HG03439 (cell line): ENCODE results near the gene NHP2.

ENCODE experiments used
- ATAC-seq: cut with Tn5 transposase; IDR thresholded peaks from one replicate; pipeline ENCODE4 v1.9.1; 2021; ENCODE audit warnings: mild to moderate bottlenecking, moderate library complexity; ENCODE audit not compliant: unreplicated experiment

Gene NHP2

DNA sequence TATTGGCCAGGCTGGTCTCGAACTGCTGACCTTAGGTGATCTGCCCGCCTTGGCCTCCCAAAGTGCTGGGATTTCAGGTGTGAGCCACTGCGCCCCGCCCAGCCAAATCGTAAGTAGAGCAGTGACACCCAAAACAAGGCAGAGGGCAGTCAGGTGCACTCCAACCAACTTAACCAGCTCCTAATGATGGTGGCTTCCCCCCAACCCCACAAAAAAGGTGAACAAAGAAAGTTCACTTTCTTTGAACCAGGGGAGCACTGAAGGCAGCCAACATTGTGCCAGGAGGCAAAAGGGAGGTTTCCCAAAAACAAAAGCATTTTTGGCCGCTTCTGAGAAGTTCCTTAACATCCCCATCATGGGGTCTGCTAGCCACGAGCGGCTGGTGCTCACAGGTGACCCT, 23.9 kb upstream of the NHP2 start:
- no peak for ATAC-seq

DNA sequence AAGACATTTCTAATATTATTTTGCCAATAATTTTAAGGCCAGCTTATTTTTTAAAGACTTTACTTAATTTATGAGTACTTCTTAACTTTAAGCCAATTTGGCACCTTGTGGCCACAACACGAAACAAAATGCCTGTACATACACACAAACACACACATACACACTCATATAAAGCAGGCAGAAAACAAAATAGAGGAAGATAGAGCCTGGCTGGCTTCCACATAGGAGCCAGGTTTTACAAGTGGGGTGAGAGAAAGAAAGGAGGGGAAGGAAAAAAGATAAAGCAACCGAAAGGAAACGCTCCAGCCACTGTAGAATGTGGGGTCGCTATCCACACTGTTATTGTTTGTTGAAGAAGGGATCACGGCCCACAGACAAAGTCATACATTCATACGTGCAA, 23.1 kb upstream of the NHP2 start:
- no peak for ATAC-seq

DNA sequence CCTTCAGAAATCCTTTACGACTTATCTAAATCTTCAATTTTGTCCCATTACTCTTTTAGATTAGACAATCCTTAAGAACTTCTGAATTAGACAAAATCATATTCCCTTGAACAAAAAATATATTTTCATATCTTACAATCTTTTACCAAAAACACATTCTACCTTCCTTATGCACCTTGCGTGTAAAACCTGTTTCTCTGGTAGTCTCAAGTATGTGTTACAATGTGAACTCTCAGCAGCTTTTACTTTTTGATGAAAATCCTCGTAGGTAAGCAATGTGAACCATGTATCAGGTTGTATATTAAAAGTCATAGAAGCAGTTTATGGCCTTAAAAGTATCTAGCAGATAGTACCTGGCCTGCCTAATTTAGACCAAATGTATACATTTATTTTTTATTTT, 20.8 kb upstream of the NHP2 start:
- ATAC-seq: no peak

DNA sequence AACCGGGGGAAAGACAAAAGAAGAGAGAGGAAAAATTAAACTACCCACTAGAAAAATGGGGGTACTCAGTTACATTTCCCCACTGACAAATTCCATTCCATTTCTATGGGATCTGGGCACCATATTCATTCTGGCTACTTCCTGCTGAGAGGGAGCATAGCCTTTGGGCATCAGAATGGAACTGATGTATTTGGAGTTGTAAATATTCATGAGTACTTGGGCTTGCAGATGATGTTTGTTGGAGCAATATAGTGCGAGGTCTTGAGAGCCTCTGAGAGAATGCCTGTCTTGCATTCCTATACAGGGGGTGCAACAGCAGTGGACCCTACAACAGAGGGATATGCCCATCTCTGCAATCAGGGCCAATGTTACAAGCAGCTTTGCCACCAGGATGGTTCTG, 16.8 kb upstream of the NHP2 start:
- ATAC-seq: no peak

DNA sequence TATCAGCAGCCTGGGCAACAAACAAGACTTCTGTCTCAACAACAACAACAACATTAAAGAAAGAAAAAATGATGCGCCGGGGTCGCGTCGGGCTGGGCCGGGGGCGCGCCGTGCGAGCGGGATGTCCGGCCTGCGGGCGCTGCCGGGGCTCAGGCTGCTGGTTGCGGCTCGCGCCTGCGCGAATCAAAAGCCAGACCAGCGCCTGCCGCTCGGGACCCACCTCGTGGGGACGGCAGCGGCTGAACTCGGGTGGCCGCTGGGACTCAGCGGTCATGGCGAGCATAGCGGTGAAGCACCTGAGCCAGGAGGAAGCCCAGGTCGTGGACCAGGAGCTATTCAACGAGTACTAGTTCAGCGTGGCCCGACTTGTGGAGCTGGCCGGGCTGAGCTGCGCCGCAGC, 11.9 kb upstream of the NHP2 start:
- ATAC-seq: no peak

DNA sequence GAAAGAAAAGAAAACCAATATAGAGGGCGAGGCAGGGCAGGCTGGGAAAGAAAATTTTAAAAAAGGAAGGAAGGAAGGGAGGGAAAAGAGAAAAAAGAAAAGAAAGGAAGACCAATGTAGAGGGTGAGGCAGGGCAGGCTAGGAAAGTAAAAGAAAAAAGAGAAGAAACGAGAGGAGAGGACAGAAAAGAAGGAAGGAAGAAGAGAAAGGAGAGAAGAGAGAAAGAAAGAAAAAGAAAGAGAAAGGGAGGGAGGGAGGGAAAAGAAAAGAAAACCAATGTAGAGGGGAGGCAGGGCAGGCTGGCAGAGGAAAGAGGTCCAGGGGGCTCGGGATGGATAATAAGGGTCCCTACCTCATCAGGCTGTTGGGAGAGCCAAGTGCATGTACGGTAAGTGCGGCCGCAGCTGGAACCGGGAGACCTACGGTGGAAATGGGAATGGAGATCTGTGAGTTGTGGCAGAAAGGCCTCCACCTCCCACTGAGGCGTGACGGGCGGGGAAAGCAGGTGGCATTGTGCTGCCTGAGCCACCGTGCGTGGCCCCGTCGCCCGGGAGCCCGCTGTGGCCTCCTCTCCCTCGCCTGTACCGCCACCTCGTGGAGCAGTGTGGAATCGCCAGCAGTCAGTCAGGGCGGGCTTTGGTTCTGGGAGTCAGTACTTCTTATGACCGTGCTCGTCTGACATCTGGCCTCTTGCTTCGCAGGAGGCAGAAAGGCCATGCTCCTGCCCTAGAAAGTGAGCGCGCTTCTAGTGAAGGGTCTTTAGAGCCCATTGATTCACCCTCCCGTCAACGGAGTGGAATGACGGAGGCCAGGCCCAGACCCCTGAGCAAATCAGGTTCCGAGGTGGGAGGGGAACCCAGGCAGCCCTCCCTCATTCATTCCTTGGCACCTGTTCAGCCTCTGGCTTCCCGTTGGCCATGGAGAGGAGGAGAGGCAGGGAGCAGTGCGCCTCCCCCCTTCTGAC, 10.4 kb upstream of the NHP2 start:
- peak; percentile 92 for ATAC-seq

DNA sequence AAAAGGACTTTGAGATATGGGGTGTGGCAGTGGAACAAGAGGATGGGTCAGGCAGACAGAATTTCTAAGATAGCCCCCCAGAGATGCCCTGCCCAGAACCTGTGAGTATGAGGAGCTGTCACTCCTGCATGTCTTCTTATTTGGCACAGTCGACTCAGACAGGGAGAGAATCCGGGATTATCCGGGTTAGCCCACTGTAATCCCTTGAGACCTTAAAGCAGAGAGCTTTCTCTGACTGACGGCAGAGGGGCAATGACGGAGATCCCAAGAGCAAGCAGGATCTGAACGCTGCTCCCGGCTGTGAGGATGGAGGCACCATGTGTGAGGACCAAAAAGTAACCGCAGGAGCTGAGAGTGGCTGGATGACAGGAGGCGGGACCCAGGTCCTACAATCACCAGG, 8.8 kb upstream of the NHP2 start:
- ATAC-seq: no peak

DNA sequence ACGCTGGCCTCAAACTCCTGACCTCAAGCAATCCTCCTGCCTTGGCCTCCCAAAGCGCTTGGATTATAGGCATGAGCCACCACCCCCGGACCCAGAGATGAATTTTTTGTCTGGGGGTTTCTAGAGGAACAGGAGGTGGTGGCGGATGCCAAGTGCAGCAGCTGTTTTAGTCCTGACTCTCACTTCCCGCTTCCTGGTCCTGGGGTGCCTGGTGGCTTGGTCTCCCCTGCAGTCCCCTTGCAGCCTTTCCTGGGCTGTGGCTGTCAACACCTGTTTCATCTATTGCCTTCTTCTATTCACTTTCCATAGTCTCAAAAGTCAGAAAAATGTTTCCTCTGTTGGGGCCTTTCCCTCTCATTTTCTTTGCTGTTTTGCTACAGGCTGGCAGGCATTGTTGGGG, 6.5 kb upstream of the NHP2 start:
- ATAC-seq: no peak

DNA sequence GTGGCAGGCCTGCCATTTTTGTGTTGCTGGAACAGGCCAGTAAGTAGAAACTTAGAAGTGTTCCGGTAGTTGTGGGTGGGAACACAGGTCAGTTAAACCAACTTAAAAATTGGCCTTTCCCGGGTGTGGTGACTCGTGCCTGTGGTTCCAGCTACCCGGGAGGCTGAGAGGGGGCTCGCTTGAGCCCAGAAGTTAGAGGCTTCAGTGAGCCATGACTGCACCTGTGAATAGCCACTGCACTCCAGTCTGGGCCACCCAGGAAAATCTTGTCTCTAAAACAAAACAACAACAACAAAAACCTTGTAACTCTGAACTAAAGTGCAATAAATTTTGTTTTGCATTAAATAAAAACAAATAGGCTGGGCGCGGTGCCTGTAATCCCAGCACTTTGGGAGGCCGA, 1.4 kb upstream of the NHP2 start:
- ATAC-seq: no peak

DNA sequence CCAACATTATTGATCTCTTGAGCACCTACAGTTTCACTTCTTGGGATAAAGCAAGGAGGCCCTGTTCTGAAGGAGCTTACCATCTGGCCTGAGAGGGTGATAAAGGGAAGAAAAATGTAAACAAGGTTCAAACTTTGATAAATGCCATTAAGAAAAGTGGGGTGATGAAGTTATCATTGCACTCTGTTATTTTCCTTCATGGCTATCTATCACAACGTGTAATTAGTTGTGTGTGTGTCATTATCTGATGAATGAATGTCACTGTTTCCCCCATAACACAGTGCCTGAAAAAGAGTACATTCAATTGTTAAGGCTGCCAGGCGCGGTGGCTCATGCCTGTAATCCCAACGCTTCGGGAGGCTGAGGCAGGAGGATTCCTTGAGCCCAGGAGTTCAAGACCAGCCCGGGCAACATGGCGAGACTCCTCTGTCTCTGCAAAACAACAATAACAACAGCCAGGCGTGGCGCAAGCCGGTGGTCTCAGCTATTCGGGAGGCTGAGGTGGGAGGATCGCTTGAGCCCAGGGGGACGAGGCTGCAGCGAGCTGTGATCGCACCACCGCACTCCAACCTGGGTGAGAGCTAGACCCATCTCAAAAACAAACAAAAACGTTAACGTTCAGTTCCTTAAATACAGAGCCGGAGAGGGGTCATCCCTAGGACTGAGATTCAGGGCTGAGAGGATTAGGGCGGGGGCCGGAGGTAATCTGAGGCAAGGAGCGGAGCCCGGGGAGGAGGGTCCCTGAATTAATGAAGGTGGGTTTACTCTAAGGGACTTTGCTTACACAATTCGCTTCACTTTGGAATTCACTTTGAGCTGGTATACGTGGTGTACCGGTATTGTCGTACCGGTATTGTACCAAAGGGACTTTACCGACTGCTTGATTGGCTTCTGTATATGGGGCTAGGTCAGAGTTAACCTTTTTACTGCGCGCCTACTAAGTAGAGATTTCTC, 917 bp downstream of the NHP2 start:
- ATAC-seq: no peak

DNA sequence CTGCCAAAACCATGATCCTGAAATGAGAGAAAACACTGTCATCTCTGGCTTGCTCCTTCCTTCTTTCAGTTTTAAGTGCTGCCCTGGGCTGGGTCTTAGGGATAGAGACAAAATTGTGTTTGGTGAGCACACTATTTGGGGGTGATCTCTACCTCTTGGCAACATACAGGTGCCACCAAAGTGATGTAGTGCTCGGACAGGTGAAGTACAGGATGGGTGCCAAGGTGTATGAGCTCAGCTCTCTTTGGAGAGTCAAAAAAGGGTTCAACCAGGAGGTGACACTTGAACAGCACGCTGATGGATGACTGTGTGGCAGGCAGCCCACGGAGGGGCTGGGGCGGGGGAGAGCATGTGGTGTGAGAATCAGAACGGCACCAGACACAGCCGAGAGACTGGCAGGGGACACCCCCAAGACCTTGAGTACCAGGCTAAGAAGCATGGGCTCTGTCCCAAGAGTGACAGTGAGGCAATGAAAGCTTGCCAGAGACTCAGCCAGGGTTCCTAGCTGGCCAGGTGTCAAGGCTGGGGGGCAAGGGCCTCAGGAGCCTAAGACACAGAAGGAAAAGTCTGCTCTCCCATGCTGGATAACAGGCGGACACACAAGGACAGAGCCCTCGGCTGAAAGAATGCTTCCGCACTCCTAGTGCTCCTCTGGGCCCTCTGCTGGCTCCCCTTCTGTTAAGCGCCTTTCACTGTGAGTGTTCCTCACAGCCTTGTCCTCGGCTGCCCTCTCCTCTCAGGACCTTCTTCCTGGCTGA, 2.5 kb downstream of the NHP2 start:
- ATAC-seq: no peak

DNA sequence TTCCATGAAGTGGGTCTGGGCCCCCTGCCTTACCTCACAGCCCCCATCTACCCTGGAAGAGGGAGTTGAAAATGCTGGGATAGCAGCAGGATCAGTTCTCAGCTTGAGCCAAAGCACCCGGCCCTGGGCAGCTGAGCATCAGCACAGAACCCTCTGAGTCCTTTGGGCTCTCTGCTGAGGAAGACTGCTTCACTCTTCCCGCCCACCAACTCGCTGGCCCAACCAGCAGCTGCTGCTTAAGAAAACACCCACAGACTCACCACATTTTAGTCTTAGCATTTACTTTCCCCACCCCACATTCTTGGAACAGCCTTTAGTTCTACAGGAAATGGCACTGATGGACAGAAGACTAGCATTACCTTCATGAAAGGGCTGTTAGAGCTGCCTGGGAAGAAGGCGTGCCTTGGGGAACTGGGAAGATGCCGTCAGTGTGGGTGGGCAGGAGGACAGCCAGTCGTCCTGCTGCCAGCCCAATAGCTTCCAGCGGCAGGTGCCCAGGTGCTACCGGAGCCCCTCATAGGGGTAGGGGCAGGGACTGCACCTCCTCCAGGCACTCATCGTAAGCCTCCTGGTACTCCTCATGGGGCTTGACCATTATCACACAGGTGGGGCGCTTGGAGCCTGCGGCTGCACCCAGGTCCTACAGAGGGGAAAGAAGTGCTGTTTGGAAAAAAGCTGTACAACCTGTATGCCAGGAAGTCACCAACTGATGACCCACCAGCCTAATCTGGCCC, 4.3 kb downstream of the NHP2 start:
- no peak for ATAC-seq

DNA sequence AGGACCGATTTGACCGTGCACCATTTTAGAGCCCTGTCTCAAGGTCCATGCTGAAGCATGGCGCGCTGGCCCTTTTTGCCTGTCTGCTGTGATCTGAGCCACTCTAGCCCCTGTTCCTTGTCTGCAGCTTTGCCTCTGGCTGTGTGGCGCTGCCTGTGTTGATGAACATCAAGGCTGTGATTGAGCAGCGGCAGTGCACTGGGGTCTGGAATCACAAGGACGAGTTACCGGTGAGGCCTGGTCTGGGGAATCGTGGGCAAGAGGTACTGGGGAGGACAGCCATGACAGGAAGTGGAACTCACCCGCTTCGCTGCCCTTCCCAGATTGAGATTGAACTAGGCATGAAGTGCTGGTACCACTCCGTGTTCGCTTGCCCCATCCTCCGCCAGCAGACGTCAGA, 6.3 kb downstream of the NHP2 start:
- ATAC-seq: no peak

DNA sequence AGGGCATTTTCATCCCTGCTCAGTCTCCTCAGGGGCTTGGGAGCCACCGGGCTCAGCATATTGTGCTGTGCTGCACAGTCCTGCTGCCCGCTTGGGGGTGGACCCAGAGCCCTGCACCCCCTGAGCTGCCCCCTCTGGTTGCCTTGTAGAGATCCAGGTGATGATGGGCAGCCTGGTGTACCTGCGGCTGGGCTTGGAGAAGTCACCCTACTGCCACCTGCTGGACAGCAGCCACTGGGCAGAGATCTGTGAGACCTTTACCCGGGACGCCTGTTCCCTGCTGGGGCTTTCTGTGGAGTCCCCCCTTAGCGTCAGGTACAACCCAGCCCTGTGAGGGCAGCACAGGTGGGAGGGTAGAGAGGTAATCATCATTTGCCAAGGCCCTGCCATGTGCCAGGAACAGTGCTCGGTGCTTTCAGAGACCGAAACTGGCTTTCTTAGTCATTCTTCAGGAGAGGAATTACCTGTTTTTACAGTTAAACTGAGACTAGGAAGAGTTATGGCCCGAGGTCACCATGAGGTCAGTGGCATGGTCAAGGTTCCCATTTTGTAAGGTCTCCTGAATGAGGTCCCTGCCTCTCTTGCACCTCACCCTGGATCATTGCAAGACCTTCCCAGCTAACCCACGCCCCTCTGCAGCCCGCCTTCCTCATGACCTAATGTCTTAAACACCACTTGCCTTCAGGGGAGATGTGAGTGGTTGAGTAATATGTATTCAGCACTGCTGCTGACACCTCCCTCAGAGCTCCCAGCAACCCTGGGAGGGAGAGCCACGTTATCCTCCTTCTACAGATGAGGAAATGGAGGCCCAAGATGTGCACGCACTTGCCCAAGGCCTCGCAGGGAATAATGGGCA, 7.5 kb downstream of the NHP2 start:
- no peak for ATAC-seq

DNA sequence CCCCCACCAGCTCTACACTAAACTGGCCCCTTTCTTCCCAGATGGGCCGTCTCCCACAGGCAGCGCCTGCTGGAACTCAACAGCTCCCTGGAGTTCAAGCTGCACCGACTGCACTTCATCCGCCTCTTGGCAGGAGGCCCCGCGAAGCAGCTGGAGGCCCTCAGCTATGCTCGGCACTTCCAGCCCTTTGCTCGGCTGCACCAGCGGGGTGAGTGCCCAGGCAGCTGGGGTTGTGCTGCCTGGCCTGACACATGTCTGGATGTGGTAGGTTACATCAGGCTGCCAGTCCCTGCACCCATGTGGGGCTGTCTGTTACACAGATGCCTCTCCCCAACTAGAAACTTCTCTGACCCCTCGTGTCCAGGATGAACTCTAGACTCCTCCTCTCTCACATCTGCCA, 9.8 kb downstream of the NHP2 start:
- no peak for ATAC-seq

DNA sequence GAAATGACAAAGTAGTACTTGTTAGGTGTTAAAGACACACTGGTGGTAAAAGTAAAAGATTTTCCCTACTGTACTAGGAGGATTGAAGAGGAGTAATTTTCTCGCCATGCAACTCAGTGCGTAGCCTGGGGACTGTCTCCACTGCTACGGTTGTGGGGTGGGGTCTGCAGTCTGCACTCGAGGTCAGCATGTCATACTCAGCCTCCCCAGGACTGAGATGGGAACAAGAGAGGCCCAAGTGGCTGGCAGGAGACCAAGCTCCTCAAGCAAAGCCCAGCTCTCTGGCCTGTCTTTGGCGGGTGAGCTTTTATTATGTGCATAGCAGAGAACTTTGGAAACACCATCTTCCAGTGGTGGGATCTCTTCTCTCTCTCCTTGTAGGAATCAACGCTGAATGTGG, 10.4 kb downstream of the NHP2 start:
- ATAC-seq: no peak

DNA sequence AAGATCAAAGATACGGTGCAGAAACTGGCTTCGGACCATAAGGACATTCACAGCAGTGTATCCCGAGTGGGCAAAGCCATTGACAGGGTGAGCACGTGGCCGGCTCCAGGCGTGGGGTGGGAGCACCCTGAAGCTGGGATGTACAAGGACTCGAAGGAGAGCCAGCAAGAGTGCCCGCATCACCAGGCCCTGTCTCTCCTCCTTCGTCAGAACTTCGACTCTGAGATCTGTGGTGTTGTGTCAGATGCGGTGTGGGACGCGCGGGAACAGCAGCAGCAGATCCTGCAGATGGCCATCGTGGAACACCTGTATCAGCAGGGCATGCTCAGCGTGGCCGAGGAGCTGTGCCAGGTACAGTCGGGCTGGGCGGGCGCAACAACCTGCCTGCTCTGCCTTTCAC, 11.0 kb downstream of the NHP2 start:
- ATAC-seq: no peak

DNA sequence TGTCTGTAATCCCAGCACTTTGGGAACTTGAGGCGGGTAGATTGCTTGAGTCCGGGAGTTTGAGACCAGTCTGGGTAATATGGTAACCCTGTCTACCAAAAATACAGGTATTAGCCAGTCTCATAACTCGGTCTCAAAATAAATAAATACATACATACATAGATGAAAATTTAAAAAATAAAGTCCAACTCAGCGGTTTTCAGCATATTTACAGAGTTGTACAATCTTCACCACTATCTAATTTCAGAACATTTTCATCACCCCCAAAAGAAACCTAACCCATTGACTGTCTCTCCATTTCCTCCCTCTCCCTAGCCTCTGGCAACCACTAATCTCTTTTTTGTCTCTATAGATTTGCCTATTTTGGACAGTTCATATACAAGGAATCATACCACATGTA, 12.1 kb downstream of the NHP2 start:
- no peak for ATAC-seq

DNA sequence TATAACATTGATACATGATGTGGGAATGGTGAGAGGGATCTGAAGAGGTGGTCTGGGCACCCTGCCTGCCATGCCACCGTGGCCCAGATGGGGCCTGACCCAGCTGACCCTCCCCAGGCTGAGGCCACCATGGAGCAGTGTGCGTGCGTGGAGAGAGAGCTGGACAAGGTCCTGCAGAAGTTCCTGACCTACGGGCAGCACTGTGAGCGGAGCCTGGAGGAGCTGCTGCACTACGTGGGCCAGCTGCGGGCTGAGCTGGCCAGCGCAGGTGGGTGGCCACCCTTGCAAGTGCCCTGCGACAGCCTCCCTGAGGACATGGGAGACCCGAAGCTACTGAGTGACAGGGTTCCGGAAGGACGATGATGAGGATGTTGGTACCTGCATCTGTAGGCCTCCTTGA, 15.7 kb downstream of the NHP2 start:
- no peak for ATAC-seq

DNA sequence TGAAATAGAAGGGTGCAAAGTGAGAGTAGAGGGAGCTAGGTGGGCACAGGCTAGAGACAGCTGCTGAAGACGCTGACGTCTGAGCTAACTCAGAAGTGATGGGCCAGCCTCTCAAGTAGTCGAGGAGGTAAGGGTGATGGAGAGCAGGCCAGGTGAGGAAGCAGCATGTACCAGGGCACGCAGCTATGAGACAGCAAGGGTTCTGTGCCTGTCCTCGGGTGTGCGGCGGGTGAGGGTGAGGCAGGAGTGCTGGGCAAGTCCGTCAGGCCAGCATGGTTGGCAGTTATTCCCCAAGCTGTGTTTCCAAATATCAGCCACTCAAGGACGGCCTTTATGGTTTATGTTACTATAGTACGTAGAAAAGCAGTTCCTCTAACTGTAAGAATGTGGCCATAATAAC, 16.7 kb downstream of the NHP2 start:
- ATAC-seq: no peak
